H9 (cell line): ENCODE measurements around the gene ERF. TPM values are rescaled to one million over a fixed set of nuclear protein-coding genes. Genes with fewer than 3 reads are reported as not detected.

Experiments used
- DNase-seq: peaks from one replicate; pipeline ENCODE4 v3.0.0-alpha.2; 2017
- H2AFZ ChIP-seq: one replicate; pipeline ENCODE4 v1.6.1; 2013; ENCODE audit warnings: mild to moderate bottlenecking, low read length, control low read depth, moderate library complexity
- H2AK5ac ChIP-seq: 2 replicates; pipeline ENCODE4 v1.6.1; 2013; ENCODE audit warnings: low read length, control low read depth, mixed read lengths; ENCODE audit not compliant: insufficient read length
- H2BK120ac ChIP-seq: one replicate; pipeline ENCODE4 v1.6.1; 2013; ENCODE audit warnings: low read depth, mild to moderate bottlenecking, low read length, control low read depth, inconsistent platforms; ENCODE audit not compliant: poor library complexity, severe bottlenecking
- H2BK12ac ChIP-seq: 2 replicates; pipeline ENCODE4 v1.6.1; 2013; ENCODE audit warnings: low read length, control low read depth, mixed read lengths, low read depth; ENCODE audit not compliant: insufficient read length
- H2BK15ac ChIP-seq: 2 replicates; pipeline ENCODE4 v1.6.1; 2013; ENCODE audit warnings: low read depth, low read length, control low read depth
- H2BK20ac ChIP-seq: one replicate; pipeline ENCODE4 v1.6.1; 2013; ENCODE audit warnings: low read depth, mild to moderate bottlenecking, low read length, control low read depth, inconsistent platforms; ENCODE audit not compliant: poor library complexity, severe bottlenecking
- H2BK5ac ChIP-seq: 2 replicates; pipeline ENCODE4 v1.6.1; 2013; ENCODE audit warnings: low read length, control low read depth, mixed read lengths; ENCODE audit not compliant: insufficient read length
- H3K14ac ChIP-seq: 2 replicates; pipeline ENCODE4 v1.6.1; 2013; ENCODE audit warnings: low read length, control low read depth; ENCODE audit not compliant: insufficient read depth
- H3K18ac ChIP-seq: 2 replicates; pipeline ENCODE4 v1.6.1; 2013; ENCODE audit warnings: low read depth, mild to moderate bottlenecking, mixed read lengths, low read length, control low read depth; ENCODE audit not compliant: insufficient read length
- H3K23ac ChIP-seq: 2 replicates; pipeline ENCODE4 v1.6.1; 2013; ENCODE audit warnings: low read length, control low read depth, mixed read lengths, low read depth; ENCODE audit not compliant: insufficient read length
- H3K23me2 ChIP-seq: 2 replicates; pipeline ENCODE4 v1.6.1; 2013; ENCODE audit warnings: low read depth, mild to moderate bottlenecking, mixed read lengths, low read length, control low read depth; ENCODE audit not compliant: insufficient read length, poor library complexity, severe bottlenecking
- H3K27ac ChIP-seq: 2 replicates; pipeline ENCODE4 v1.5.1; 2013; ENCODE audit warnings: low read length, control low read depth, mixed read lengths, low read depth; ENCODE audit not compliant: insufficient read length
- H3K27me3 ChIP-seq: 2 replicates; pipeline ENCODE4 v1.6.1; 2013; ENCODE audit warnings: low read length, control low read depth, inconsistent platforms; ENCODE audit not compliant: insufficient read depth
- H3K4ac ChIP-seq: 2 replicates; pipeline ENCODE4 v1.6.1; 2013; ENCODE audit warnings: low read depth, mild to moderate bottlenecking, control low read depth, inconsistent platforms, low read length, moderate library complexity
- H3K4me1 ChIP-seq: 2 replicates; pipeline ENCODE4 v1.6.1; 2013; ENCODE audit warnings: low read length, control low read depth, inconsistent platforms; ENCODE audit not compliant: insufficient read depth
- H3K4me2 ChIP-seq: 2 replicates; pipeline ENCODE4 v1.6.1; 2013; ENCODE audit warnings: low read length, control low read depth, mixed read lengths; ENCODE audit not compliant: insufficient read length, insufficient read depth
- H3K56ac ChIP-seq: 2 replicates; pipeline ENCODE4 v1.6.1; 2013; ENCODE audit warnings: low read depth, mild to moderate bottlenecking, mixed read lengths, low read length, control low read depth; ENCODE audit not compliant: insufficient read length
- H3K79me1 ChIP-seq: 2 replicates; pipeline ENCODE4 v1.6.1; 2013; ENCODE audit warnings: low read depth, mild to moderate bottlenecking, moderate library complexity, low read length, control low read depth, inconsistent platforms; ENCODE audit not compliant: insufficient read depth, poor library complexity, severe bottlenecking
- H3K79me2 ChIP-seq: 2 replicates; pipeline ENCODE4 v1.6.1; 2013; ENCODE audit warnings: low read length, control low read depth, inconsistent platforms; ENCODE audit not compliant: insufficient read depth
- H3K9ac ChIP-seq: 2 replicates; pipeline ENCODE4 v1.6.1; 2013; ENCODE audit warnings: low read length, control low read depth, mixed read lengths; ENCODE audit not compliant: insufficient read length; ENCODE audit errors: extremely low read depth
- H3K9me3 ChIP-seq: one replicate; pipeline ENCODE4 v1.6.1; 2013; ENCODE audit warnings: low read depth, low read length, inconsistent platforms; ENCODE audit not compliant: control insufficient read depth
- H3T11ph ChIP-seq: one replicate; pipeline ENCODE4 v1.6.1; 2013; ENCODE audit warnings: mild to moderate bottlenecking, low read length, control low read depth, inconsistent platforms
- H4K20me1 ChIP-seq: one replicate; pipeline ENCODE4 v1.6.1; 2013; ENCODE audit not compliant: control insufficient read depth, insufficient read length, insufficient read depth
- H4K5ac ChIP-seq: 2 replicates; pipeline ENCODE4 v1.6.1; 2013; ENCODE audit warnings: low read depth, mild to moderate bottlenecking, mixed read lengths, low read length, control low read depth; ENCODE audit not compliant: insufficient read length
- H4K8ac ChIP-seq: replicated peaks from 2 replicates; pipeline ENCODE4 v1.6.1; 2013; ENCODE audit warnings: low read length, control low read depth, mixed read lengths, low read depth; ENCODE audit not compliant: insufficient read length
- H4K91ac ChIP-seq: 2 replicates; pipeline ENCODE4 v1.6.1; 2013; ENCODE audit warnings: low read depth, mild to moderate bottlenecking, moderate library complexity, mixed read lengths, low read length, control low read depth; ENCODE audit not compliant: insufficient read length
- H3K27ac Mint-ChIP-seq, 3 experiments: 2 replicates in 2 of 3; 3 replicates in 1 of 3; pipeline ENCODE4 v1.8.0; 2020 to 2021; ENCODE audit warnings: mixed read lengths in 3 of 3, mild to moderate bottlenecking in 1 of 3, moderate library complexity in 1 of 3
- H3K27me3 Mint-ChIP-seq: 2 replicates; pipeline ENCODE4 v1.8.0; 2021; ENCODE audit warnings: low read depth, mild to moderate bottlenecking, moderate library complexity, mixed read lengths
- H3K36me3 Mint-ChIP-seq, 3 experiments: 2 replicates in 2 of 3; 3 replicates in 1 of 3; pipeline ENCODE4 v1.8.0; 2020 to 2021; ENCODE audit warnings: low read depth in 3 of 3, mixed read lengths in 3 of 3; ENCODE audit not compliant: insufficient read depth in 1 of 3
- H3K4me1 Mint-ChIP-seq, 2 experiments: 2 replicates each; pipeline ENCODE4 v1.8.0; 2020; ENCODE audit warnings: mixed read lengths in 2 of 2
- H3K4me3 Mint-ChIP-seq, 2 experiments: 2 replicates in 1 of 2; 3 replicates in 1 of 2; pipeline ENCODE4 v1.8.0; 2020 to 2021; ENCODE audit warnings: mild to moderate bottlenecking in 2 of 2, mixed read lengths in 2 of 2, moderate library complexity in 1 of 2
- H3K9me3 Mint-ChIP-seq, 2 experiments: 2 replicates in 1 of 2; 3 replicates in 1 of 2; pipeline ENCODE4 v1.8.0; 2020; ENCODE audit warnings: mild to moderate bottlenecking in 2 of 2, mixed read lengths in 2 of 2, moderate library complexity in 1 of 2
- CTCF ChIP-seq: fragments of 200-600 bp; sonication (generic); conservative IDR thresholded peaks from 3 replicates; pipeline ENCODE4 v1.8.0; 2021; ENCODE audit warnings: antibody characterized with exemption, mild to moderate bottlenecking
- WGBS: extraction: QIAGEN DNeasy Blood & Tissue Kit; methylation state at CpG from one replicate; pipeline ENCODE4 v1.1.7; 2013; ENCODE audit warnings: missing lambda C conversion rate, low lambda C conversion rate, mixed read lengths; ENCODE audit not compliant: insufficient read length; ENCODE audit errors: extremely low coverage; 5-methylcytosine and 5-hydroxymethylcytosine counted together
- total RNA-seq: library from RNA; stranded (reverse); gene quantifications from 2 replicates; pipeline ENCODE4 v1.2.1, GENCODE V29; 2021

ERF gene
- total RNA-seq, 1 experiment from 2014 or later: 126 TPM

DNA sequence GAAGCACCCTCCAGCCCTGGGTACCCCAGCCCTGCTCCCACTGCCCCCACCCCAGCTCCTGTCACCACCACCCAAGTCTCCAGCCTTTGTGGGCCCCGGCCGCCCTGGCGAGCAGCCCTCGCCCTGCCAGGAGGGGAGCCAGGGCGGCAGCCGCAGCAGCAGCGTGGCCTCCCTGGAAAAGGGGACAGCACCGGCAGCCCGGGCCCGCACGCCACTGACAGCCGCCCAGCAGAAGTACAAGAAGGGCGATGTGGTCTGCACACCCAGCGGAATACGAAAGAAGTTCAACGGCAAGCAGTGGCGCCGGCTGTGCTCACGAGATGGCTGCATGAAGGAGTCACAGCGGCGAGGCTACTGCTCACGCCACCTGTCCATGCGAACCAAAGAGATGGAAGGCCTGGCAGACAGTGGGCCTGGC, 18.1 kb upstream of the ERF start:
- H3K18ac ChIP-seq: no peak overlapping the region
- TF ChIP-seq CTCF: no peak
- no peaks in the 10 kb centered on the region for H3K79me2 ChIP-seq
- DNase-seq: no peak
- Mint-ChIP-seq H3K27me3 (no peaks in the 10 kb centered on the region), H3K9me3 (no peaks in the 10 kb centered on the region; a peak in 1 of 5 replicates), H3K4me1 (peaks cover 13 to 18% of the 10 kb centered on the region in 2 experiments), H3K27ac (no peak overlapping the region), H3K36me3 (peaks cover 4 to 23% (median 16%) of the 10 kb centered on the region in 3 experiments; a peak in 6 of 7 replicates), H3K4me3 (no peak overlapping the region; a peak in 1 of 5 replicates)
- no peaks in the 10 kb centered on the region for H3K79me1 ChIP-seq
- H4K8ac ChIP-seq: no peak overlapping the region
- H3K27me3 ChIP-seq: no peaks in the 10 kb centered on the region
- no peak overlapping the region for H4K5ac ChIP-seq
- H3K14ac ChIP-seq: no peak overlapping the region
- no CpG with 5 or more reads among the region's 23 CpGs for whole genome bisulfite sequencing
- no peak overlapping the region for H2BK12ac ChIP-seq
- H2BK5ac ChIP-seq: no peak overlapping the region
- no peak overlapping the region for H2AFZ ChIP-seq
- no peaks in the 10 kb centered on the region; the same call in 1 of the 2 replicates for H3K4me1 ChIP-seq
- H3K23ac ChIP-seq: no peak overlapping the region
- H3K9me3 ChIP-seq: no peaks in the 10 kb centered on the region
- no peak overlapping the region for H3K9ac ChIP-seq
- H3K27ac ChIP-seq: no peak overlapping the region
- no peak overlapping the region for H3K4me2 ChIP-seq
- no peak overlapping the region for H3K56ac ChIP-seq
- H3T11ph ChIP-seq: no peak overlapping the region
- H2AK5ac ChIP-seq: no peak overlapping the region
- H4K91ac ChIP-seq: no peak overlapping the region
- H2BK15ac ChIP-seq: no peak overlapping the region
- H2BK120ac ChIP-seq: no peak overlapping the region
- no peak overlapping the region for H3K4ac ChIP-seq
- H3K23me2 ChIP-seq: peaks cover 4% of the 10 kb centered on the region
- no peaks in the 10 kb centered on the region for H4K20me1 ChIP-seq
- no peak overlapping the region for H2BK20ac ChIP-seq
